K562 (cell line): Measurements from ENCODE around the gene ZNF516. TPM values are rescaled to one million over a fixed set of nuclear protein-coding genes. Genes with fewer than 3 reads are reported as not detected.

ENCODE experiments used
- GTF2A2 ChIP-seq: IDR thresholded peaks from 2 replicates; pipeline ENCODE4 v1.6.1; 2016; ENCODE audit warnings: mild to moderate bottlenecking, missing genetic modification characterization, missing compliant biosample characterization
- SMC3 ChIP-seq: conservative IDR thresholded peaks from 2 replicates; pipeline ENCODE4 v1.6.1; 2011; ENCODE audit warnings: low read depth, low read length, improper control_type of control experiment; ENCODE audit not compliant: insufficient read depth
- ZBTB5 ChIP-seq: fragments of 450-650 bp; IDR thresholded peaks from 2 replicates; pipeline ENCODE4 v1.6.1; 2017; ENCODE audit warnings: antibody characterized with exemption
- ZNF77 ChIP-seq: fragments of 250-450 bp; sonication (Bioruptor Pico); IDR thresholded peaks from 2 replicates; pipeline ENCODE4 v1.5.0; 2020
- polyA plus RNA-seq, 8 experiments: library from polyadenylated mRNA; depleted of rRNA in 4 of 8; stranded (reverse) in 5 of 8; unstranded in 3 of 8; fragments of >200 nt; fragmentation: Nextera tagmentation in 2 of 8; fragmentation: Illumina TruSeq in 1 of 8; extraction: Ambion mirVana in 2 of 8; extraction: Trizol in 1 of 8; gene quantifications; 2 replicates each; pipeline versions ENCODE4 v1.2.1 to v1.2.3, GENCODE V29; 2011 to 2014; ENCODE audit warnings: inconsistent platforms in 1 of 8, missing spikeins in 1 of 8
- total RNA-seq, 7 experiments: library from RNA; depleted of rRNA in 6 of 7; stranded (reverse); fragments of >200 nt in 6 of 7; fragmentation: Illumina TruSeq in 2 of 7; extraction: Trizol in 2 of 7; gene quantifications; 2 replicates each; pipeline versions ENCODE4 v1.2.1 to v1.2.3, GENCODE V29; 2011 to 2021; ENCODE audit warnings: low replicate concordance in 1 of 7
- TF ChIP-seq, protein P1 (sequence below): fragments of 450-650 bp; formaldehyde crosslinking; IDR thresholded peaks from 2 replicates; pipeline ENCODE4 v1.4.0; 2020; ENCODE audit warnings: mild to moderate bottlenecking, moderate library complexity

The ZNF516 gene
- total and polyA plus RNA-seq, 9 of the 15 experiments (the other 6 are each of a cell fraction or from before 2014, with no cell fraction given): 0.04 to 0.20 (median 0.08) TPM; not detected in 3

GRCh38 chr18:76349067-76349715, 145.9 kb downstream of the ZNF516 start (continued):
- TF ChIP-seq, protein P1, sequence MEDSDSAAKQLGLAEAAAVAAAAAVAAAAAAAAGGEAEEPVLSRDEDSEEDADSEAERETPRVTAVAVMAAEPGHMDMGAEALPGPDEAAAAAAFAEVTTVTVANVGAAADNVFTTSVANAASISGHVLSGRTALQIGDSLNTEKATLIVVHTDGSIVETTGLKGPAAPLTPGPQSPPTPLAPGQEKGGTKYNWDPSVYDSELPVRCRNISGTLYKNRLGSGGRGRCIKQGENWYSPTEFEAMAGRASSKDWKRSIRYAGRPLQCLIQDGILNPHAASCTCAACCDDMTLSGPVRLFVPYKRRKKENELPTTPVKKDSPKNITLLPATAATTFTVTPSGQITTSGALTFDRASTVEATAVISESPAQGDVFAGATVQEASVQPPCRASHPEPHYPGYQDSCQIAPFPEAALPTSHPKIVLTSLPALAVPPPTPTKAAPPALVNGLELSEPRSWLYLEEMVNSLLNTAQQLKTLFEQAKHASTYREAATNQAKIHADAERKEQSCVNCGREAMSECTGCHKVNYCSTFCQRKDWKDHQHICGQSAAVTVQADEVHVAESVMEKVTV (CRISPR knock-in tag): 0 out of 2 replicates have a peak, but pooled peaks have one; percentile 35
- TF ChIP-seq SMC3: peak; percentile 49
- no peak for TF ChIP-seq ZNF77 (CRISPR knock-in tag)
- no peak for TF ChIP-seq GTF2A2 (tag)
- TF ChIP-seq ZBTB5: no peak
